AG04449 (cell line): ENCODE measurements around the gene XRCC3.

ENCODE experiments used
- CTCF ChIA-PET: fragments of 350-600 bp; formaldehyde crosslinking; extraction: SDS; loops from one replicate; lab custom pipeline; 2021; ENCODE audit warnings: antibody characterized with exemption; lab: Yijun Ruan, JAX
- POLR2A ChIA-PET: fragments of 400-600, 350-600 bp; formaldehyde crosslinking; extraction: SDS; loops from one replicate; lab custom pipeline; 2020; ENCODE audit warnings: antibody characterized with exemption, inconsistent platforms; lab: Yijun Ruan, JAX
- DNase-seq: peaks from one replicate; pipeline ENCODE4 v3.0.0-alpha.2; 2010; ENCODE audit warnings: low read depth, low spot score
- H3K4me3 ChIP-seq: 2 replicates; pipeline ENCODE4 v1.5.1; 2011; ENCODE audit warnings: low read depth, mild to moderate bottlenecking, control low read depth, low read length
- CTCF ChIP-seq: IDR thresholded peaks from one replicate; pipeline ENCODE4 v1.5.1; 2011; ENCODE audit warnings: mild to moderate bottlenecking, moderate library complexity, low read length, control low read depth, inconsistent platforms; ENCODE audit not compliant: insufficient read depth; ENCODE audit errors: missing control alignments

Gene XRCC3

GRCh38 chr14:103686831-103687485 is 28.3 kb downstream of the XRCC3 start:
- ChIA-PET POLR2A (no interaction called here), CTCF (interaction anchor here (0.9 to 1.8 kb wide), 4 partner anchors 10 to 223 kb away, joined by 3 to 6 read pairs (median 4); no protein-coding TSS in a partner anchor)
- TF ChIP-seq CTCF: no peak
- no peak for DNase-seq
- no peak overlapping the region for H3K4me3 ChIP-seq

- H3K4me3 ChIP-seq: no peak overlapping the region
- no peak for TF ChIP-seq CTCF
- no peak for DNase-seq
- ChIA-PET CTCF (interaction anchor here (0.9 to 1.8 kb wide), 4 partner anchors 8 to 29 kb away, joined by 3 to 5 read pairs (median 4); no protein-coding TSS in a partner anchor), POLR2A (interaction anchor here (1.1 kb wide), 1 partner anchor 22 kb away, joined by 4 read pairs; no protein-coding TSS in a partner anchor)
These were observed 29.7 kb downstream of the XRCC3 start for GRCh38 chr14:103685276-103686211.

GRCh38 chr14:103684871-103685270 is 30.4 kb downstream of the XRCC3 start:
- TF ChIP-seq CTCF: no peak
- DNase-seq: no peak
- H3K4me3 ChIP-seq: no peak overlapping the region
- POLR2A ChIA-PET: no interaction called here
- CTCF ChIA-PET: interaction anchor here (1.6 kb wide), 1 partner anchor 9 kb away, joined by 4 read pairs; no protein-coding TSS in a partner anchor

- ChIA-PET CTCF (interaction anchor here (1.6 kb wide), 1 partner anchor 10 kb away, joined by 4 read pairs; no protein-coding TSS in a partner anchor), POLR2A (no interaction called here)
These were observed 30.8 kb downstream of the XRCC3 start for GRCh38 chr14:103684471-103684870.

GRCh38 chr14:103683139-103683538 is 32.1 kb downstream of the XRCC3 start:
- ChIA-PET POLR2A (no interaction called here), CTCF (no interaction called here)
- no peak for DNase-seq
- H3K4me3 ChIP-seq: no peak overlapping the region
- TF ChIP-seq CTCF: no peak

More at GRCh38 chr14:103684471-103684870, 30.8 kb downstream of the XRCC3 start:
- TF ChIP-seq CTCF: no peak
- no peak for DNase-seq
- no peak overlapping the region for H3K4me3 ChIP-seq
